HFF-Myc (cell line): ENCODE results near the gene CCNY.

Experiments used
- DNase-seq: peaks from one replicate; pipeline ENCODE4 v3.0.0-alpha.2; 2011; ENCODE audit warnings: low read depth; ENCODE audit errors: extremely low read depth
- H3K4me3 ChIP-seq: replicated peaks from 2 replicates; pipeline ENCODE4 v1.5.1; 2011; ENCODE audit warnings: low read depth, mild to moderate bottlenecking, control low read depth, low read length
- CTCF ChIP-seq: IDR thresholded peaks from 2 replicates; pipeline ENCODE4 v1.5.1; 2012; ENCODE audit warnings: mild to moderate bottlenecking, low read depth, low read length, control low read depth; ENCODE audit errors: missing control alignments

Gene CCNY

GRCh38 chr10:35442028-35442427, 105.7 kb downstream of the CCNY start:
- no peak for TF ChIP-seq CTCF
- no peak overlapping the region for H3K4me3 ChIP-seq
- peak; percentile 37 for DNase-seq

- no peak overlapping the region for H3K4me3 ChIP-seq
- DNase-seq, result no peak
- no peak for TF ChIP-seq CTCF
Observed at GRCh38 chr10:35442592-35442991, 106.3 kb downstream of the CCNY start.

- no peak for DNase-seq
- no peak for TF ChIP-seq CTCF
- H3K4me3 ChIP-seq, result no peak overlapping the region
Observed at GRCh38 chr10:35443858-35444257, 107.5 kb downstream of the CCNY start.

- no peak for TF ChIP-seq CTCF
- DNase-seq, result no peak
- no peak overlapping the region for H3K4me3 ChIP-seq
Observed at GRCh38 chr10:35445150-35445884, 109.0 kb downstream of the CCNY start.

GRCh38 chr10:35446439-35446838, 110.1 kb downstream of the CCNY start:
- DNase-seq, result no peak
- no peak for TF ChIP-seq CTCF
- no peak overlapping the region for H3K4me3 ChIP-seq

GRCh38 chr10:35447693-35448407, 111.5 kb downstream of the CCNY start:
- TF ChIP-seq CTCF, result no peak
- peak; percentile 30 for DNase-seq
- no peak overlapping the region for H3K4me3 ChIP-seq
